Measurements from ENCODE around the gene PC.
"Not testable (repeated sequence)": the region's sequence is repeated elsewhere in the genome, so short reads cannot be mapped to it uniquely, and the experiment has no call there.

The PC gene

DNA sequence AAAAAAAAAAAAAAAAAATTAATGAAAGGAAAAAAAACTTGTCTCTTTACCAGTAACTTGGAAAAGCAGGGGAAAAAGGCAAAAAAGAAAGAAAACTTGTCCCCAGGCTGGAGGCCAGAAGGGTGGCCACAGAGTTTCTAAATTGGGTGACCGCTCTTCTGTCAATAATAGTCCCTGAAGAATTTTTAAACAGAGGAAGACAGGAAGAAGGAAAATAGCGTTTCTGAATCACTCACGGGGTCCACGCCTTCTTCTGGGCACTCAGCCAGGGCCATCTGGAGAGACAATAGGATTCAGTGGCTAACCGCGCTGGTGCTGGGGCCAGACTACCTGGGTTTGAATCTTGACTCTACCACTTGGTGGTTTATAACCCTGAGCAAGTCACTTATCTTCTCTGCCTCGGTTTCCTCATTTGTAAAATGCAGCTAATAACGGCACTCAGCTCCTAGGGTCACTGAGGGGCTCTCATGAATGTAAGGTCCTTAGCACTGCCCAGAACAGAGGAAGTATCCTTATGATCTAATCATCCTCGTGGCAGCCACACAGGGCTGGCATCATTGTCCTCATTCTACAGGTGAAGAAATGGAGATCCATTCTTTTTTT, 23.9 kb upstream of the PC start:
- no peak for DNase-seq (ENCODE audit: low read depth in 2 of 2, low spot score in 1 of 2)

- no peak for DNase-seq (ENCODE audit: low read depth in 2 of 2, low spot score in 1 of 2)
Observed at GRCh38 chr11:66979336-66979980, 21.3 kb upstream of the PC start.

- no peak for DNase-seq (ENCODE audit: low read depth in 2 of 2, low spot score in 1 of 2)
Observed at GRCh38 chr11:66978717-66979116, 20.5 kb upstream of the PC start.

DNA sequence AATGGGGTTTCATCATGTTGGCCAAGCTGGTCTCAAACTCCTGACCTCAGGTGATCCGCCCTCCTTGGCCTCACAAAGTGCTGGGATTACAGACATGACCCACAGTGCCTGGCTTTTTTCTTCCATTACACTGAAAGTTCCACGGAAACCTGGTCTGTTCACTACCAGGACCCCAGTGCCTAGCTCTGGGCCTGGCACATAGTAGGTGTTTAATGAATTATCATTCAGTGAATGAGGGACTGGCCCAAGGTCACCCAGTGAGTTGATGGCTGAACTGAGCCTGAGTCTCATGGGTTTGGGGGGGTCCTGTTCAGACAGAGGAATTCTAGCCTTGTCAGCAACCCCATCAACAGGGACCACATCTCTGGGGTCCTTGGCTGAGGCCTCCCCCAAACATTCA, 20.0 kb upstream of the PC start:
- no peak for DNase-seq (ENCODE audit: low read depth in 2 of 2, low spot score in 1 of 2)

- DNase-seq (ENCODE audit: low read depth in 2 of 2, low spot score in 1 of 2), result no peak
Observed at GRCh38 chr11:66976925-66977324, 18.7 kb upstream of the PC start.

DNA sequence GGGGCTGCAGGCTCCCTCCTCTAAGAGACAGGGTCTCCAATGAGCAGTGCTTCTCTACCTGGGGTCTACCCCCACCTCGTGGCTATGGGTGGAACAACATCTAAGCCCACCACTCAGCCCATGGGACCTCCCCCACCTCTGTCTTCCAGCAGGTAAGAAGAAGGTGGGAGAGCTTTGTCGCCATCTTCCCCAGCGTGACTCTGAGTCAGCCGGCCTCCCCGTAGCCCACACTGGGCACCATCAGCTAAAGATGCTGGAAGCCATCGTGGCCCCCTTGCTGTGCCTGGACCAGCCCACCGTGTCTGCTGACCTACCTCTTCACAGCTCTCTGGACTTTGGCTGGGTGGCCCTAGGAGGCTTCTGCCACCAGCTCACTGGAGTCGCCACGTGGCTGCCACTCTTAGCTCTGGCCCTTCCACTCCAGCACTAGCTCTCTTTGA, 17.9 kb upstream of the PC start:
- DNase-seq (ENCODE audit: low read depth in 2 of 2, low spot score in 1 of 2), result no peak

- DNase-seq (ENCODE audit: low read depth in 2 of 2, low spot score in 1 of 2), result no peak
Observed at GRCh38 chr11:66975405-66976027, 17.3 kb upstream of the PC start.

- DNase-seq (ENCODE audit: low read depth in 2 of 2, low spot score in 1 of 2), result no peak
Observed at GRCh38 chr11:66974724-66975404, 16.7 kb upstream of the PC start, which contains the start of gene C11orf86. C11orf86 (plus strand) TSS chr11:66975304; CDS start chr11:66975363, 59 bp downstream.

DNA sequence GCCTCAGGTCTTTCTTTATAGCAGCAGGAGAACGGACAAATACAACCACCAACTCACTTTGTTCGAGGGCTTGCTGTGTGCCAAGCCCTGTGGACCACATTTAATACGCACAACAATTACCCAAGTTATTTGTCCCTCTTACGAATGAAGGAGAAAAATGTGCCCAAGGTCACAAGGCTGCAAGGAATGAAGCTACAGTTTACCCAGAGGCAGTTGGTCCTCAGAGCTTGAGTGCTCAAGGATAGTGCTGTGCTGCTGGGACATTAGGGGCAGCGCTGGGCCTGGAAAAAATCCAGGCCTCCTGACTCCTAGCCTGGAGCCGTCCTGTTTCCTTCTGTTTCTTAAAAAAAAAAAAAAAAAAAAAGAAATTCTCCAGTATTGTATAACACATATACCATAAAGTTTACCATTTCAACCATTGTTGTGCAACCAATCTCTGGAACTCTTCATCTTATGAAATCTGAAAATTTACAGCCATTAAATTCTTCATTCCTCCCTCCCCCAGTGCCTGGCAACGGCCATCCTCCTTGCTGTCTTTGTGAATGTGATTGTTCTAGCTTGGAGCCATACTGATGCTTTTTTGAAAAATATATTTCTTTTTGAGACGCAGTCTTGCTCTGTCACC, 15.9 kb upstream of the PC start:
- no peak for DNase-seq (ENCODE audit: low read depth in 2 of 2, low spot score in 1 of 2)

GRCh38 chr11:66971488-66971887, 13.3 kb upstream of the PC start:
- no peak for DNase-seq (ENCODE audit: low read depth in 2 of 2, low spot score in 1 of 2)

DNA sequence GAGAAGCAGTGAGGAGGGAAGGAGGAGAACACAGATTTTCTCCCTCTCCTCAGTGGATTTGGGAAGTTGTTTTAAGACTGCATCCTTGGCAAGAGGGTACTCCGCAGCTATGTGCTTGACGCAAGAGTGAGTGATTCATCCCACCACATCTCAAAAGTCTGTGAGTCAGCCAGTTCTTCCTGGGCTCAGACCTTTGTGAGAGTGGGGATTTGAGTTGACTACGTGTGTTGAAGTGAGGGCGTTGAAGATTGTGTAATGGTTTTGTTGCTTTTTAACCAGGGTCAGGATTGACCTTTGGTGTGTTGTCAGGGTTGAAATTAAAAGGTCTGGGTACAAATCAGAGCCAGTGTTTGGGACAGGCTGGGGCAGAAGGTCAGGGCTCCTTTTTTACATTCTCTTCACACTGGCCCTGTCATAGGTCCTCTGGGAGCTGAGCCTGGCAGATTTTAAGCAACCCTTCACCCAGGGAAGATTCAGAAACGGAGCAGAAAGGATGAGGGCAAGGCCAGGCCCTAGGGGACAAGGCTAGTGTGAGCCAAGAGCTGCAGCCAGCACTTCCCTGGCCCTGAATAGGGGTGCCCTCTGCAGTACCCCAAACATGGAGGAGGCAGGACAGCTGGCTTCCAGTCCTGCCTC, 12.7 kb upstream of the PC start:
- no peak for DNase-seq (ENCODE audit: low read depth in 2 of 2, low spot score in 1 of 2)

- DNase-seq (ENCODE audit: low read depth in 2 of 2, low spot score in 1 of 2), result no peak
Observed at GRCh38 chr11:66970371-66970806, 12.2 kb upstream of the PC start.

DNA sequence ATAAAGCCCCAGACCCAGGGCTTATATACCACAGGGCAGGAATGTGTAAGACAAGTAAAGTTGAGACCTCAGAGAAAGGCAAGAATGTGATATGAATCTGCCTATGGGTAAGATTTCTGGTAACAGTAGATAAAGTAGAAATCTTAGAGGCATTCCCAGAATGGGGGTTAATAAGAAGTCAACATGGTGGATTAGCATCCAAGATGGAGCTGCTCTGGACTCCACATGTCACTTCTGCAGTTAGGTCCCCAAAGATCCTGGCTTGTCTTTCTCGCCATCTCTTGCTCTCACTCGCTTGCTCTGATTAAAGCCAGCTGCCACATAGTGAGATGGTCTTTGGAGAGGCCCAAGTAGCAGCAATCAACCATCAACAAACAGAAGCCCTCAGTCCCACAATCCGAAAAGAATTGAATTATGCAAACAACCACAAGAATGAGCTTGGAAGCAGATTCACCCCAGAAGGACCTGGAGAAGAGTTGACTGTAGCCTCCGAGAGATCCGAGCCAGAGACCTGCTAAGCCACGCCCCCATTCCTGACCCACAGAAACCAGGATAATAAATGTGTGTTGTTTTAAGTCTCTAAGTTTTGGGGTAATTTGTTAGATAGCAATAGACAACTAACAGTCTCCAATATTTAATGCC, 11.5 kb upstream of the PC start:
- DNase-seq (ENCODE audit: low read depth in 2 of 2, low spot score in 1 of 2), result no peak

- no peak for DNase-seq (ENCODE audit: low read depth in 2 of 2, low spot score in 1 of 2)
Observed at GRCh38 chr11:66967670-66968425, 9.7 kb upstream of the PC start.

DNA sequence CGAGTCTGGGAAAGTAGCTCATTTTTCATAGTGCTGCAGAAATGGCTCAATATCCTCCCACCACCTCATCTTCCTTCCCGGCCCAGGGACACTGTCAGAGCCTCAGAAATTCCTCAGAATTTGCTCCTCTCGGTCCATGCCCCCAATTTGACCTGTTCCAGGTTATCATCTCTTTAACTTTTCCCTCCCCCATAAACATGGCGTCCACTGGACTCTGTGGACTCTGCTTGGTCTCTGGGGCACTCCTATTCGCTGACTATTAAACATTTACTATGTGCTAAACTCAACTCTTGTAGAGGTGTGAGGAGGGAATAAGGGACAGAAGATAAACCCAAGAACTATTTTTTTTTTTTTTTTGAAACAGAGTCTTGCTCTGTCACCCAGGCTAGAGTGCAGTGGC, 8.2 kb upstream of the PC start:
- DNase-seq (ENCODE audit: low read depth in 2 of 2, low spot score in 1 of 2), result no peak

DNA sequence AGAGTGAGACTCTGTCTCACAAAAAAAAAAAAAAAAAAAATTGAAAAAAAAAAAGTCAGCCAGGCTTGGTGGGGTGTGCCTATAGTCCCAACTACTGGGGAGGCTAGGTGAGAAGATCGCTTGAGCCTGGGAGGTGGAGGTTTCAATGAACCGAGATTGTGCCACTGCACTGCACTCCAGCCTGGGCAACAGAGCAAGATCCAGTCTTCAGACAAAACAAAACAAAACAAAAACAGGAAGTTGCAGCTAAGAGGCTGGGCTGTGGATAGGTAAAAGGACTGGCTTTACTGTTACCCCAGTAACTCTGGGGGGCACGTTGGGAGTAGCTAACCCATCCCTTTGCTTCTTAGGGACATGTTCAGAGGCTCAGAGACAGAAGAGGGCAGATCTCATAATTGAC, 6.3 kb upstream of the PC start:
- no peak for DNase-seq (ENCODE audit: low read depth in 2 of 2, low spot score in 1 of 2)

DNA sequence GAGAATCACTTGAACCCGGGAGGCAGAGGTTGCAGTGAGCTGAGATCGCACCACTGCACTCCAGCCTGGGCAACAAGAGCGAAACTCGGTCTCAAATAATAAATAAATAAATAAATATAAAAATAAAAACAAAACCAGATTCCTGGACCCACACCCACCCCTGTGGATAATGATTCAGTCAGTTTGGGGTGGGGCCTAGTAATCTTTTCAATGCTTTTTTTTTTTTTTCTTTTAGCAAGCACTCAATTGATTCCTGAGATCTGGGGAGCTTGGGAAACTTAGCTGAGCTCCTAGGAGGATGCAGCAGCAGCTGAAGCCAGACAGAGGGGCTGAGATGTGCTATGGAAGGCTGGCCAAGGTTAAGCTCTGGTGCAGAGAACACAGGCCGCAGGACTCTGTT, 4.6 kb upstream of the PC start:
- no peak for DNase-seq (ENCODE audit: low read depth in 2 of 2, low spot score in 1 of 2)

DNA sequence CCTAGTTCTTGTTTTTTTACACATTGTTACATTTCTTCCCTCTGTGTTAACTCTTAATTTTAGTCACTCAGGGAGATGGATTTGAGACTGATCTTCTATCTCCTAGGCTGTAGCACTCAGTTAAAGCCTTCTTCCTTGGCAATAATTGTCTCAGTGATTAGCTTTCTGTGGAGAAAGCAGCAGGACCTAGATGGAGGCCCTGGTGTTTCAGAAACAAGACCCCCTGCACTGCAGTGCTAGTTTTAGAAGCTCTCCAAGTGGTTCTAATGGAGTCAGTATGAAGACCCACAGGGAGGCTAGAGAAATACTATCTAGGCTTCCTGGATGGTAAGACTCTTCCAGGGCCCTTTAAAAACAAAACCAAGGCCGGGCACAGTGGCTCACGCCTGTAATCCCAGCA, 4.1 kb upstream of the PC start:
- DNase-seq (ENCODE audit: low read depth in 2 of 2, low spot score in 1 of 2), result no peak

- DNase-seq (ENCODE audit: low read depth in 2 of 2, low spot score in 1 of 2), result not testable (repeated sequence)
Observed at GRCh38 chr11:66961691-66962213, 3.6 kb upstream of the PC start.

GRCh38 chr11:66958956-66959274, 732 bp upstream of the PC start:
- no peak for DNase-seq (ENCODE audit: low read depth in 2 of 2, low spot score in 1 of 2)
